ENCODE data around the gene GJB2.
"Not testable (repeated sequence)": the region's sequence is repeated elsewhere in the genome, so short reads cannot be mapped to it uniquely, and the experiment has no call there.

GJB2 gene

DNA sequence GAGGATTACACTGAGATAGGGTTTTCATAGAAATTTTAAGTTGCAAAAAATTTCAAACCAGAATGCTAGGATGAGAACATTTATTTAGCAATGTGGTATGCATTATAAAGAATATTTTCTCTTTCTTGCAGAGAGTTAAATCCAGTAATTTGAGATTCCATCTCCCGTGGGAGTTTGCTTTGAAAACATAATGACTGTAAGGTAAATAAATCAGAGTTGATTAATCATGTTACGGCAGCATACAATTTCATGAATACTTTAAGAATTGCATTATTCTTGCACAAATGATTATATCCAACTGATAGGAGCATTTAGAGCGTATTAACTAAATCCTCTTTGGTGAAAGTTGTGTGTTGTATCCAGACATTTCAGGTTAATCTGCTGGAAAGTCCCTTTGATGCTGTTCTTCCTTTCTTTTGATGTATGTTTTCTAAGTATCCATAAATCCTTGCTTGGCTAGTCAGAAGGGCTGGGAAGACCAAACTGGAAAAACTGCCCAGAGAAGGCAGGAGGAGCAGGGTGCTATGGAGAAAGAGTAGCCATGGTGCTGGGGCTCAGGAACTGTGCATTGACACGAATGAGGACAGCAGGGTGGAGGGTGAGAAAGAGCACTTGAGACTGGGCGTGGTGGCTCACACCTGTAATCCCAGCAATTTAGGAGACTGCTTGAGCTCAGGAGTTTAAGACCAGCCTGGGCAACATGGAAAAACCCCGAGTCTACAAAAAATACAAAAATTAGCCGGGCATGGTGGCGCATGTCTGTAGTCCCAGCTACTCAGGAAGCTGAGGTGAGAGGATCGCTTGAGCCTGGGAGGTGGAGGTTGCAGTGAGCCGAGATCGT, 27.1 kb downstream of the GJB2 start:
- DNase-seq (ENCODE audit: low spot score): no peak

GRCh38 chr13:20161951-20162300, 30.8 kb downstream of the GJB2 start:
- no peak for DNase-seq (ENCODE audit: low spot score)

GRCh38 chr13:20161275-20161950, 31.3 kb downstream of the GJB2 start:
- no peak for DNase-seq (ENCODE audit: low spot score)

DNA sequence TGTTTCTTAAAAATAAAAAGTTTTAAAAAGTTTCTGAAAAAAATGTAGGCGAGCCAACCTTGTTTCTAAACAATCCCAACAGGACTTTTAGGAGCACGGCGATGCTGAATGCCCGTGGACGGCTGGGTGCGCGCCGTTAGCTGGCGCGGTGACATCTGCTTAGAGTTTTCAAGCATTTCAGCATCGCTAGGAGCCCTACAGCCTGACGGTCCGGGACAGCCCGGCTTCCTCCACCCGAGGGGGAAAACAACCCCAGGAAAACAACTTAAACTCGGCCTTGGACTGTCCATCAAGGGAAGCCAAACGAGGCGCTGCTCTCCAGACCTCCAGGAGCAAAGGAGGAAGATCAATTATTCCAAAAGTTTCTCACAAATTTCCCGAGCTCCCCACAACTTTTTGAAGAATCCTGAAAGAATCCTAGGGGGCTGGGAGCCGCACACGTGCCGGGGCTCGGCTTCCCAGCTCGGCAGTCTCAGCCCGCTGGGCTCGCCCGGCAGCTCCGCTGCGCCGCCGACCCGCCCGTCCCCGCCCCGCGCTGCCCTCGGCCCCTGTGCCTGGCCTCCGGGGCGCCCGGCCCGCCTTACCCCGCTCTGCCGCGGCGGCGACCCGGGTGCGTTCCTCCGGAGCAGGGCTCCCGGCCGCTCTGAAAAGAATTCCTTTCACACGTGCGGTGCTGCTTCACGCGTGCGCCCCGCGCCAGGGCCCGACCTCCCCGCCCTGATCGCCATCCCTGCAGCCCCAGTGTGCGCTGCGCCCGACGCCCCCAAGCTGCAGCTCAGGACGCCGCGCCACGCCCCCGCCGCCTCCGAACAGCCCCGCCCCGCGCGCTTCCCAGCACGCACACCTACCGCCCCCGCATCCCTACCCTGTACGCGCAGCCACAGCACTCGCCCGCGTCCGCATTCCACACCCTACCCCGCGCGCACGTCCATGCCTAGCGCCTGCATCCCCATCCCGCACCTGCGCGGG, 32.1 kb downstream of the GJB2 start, which contains the start of gene GJA3:
Gene GJA3, minus strand, starts transcription at position 747 of the 969 bp plus-strand sequence. CDS start 17,764 bp downstream, outside the sequence.
- peak; percentile 44 for DNase-seq (ENCODE audit: low spot score)

GRCh38 chr13:20159646-20160305, 33.0 kb downstream of the GJB2 start:
- peak; percentile 17 for DNase-seq (ENCODE audit: low spot score)

DNA sequence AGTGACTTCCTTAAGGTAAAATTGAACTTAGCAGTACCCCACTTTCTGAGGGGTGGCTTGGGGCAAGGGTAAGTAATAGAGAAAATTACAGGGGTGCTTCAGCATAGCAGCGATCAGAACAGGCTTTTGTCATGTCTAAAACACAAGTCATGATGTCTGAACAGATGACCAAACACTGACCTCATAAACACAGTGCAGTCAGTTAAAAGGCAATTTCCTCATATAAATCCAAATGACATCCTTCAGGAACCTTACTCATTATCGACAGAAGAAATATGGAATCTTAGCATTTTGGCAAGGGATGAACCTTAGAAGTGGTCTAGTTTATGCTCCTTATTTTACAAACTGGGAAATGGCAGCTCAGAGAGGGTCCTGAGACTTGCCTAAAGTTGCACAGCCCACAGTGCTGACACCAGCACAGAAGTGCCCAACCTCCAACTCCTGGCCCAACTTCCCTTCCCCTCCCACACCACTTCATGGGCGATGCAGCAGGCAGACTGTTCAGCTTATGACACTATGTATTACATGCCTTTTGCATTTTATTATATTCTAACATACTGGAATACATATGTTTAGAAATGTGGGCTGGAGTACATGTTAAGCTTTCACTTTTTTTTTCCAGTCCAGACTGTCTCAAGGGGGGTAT, 35.5 kb downstream of the GJB2 start:
- no peak for DNase-seq (ENCODE audit: low spot score)

- no peak for DNase-seq (ENCODE audit: low spot score)
Measured at GRCh38 chr13:20156702-20157101, 36.0 kb downstream of the GJB2 start.

GRCh38 chr13:20153290-20153689, 39.4 kb downstream of the GJB2 start:
- not testable (repeated sequence) for DNase-seq (ENCODE audit: low spot score)

GRCh38 chr13:20151612-20152011, 41.1 kb downstream of the GJB2 start:
- DNase-seq (ENCODE audit: low spot score): no peak

- no peak for DNase-seq (ENCODE audit: low spot score)
Measured at GRCh38 chr13:20151016-20151415, 41.7 kb downstream of the GJB2 start.

- DNase-seq (ENCODE audit: low spot score): no peak
Measured at GRCh38 chr13:20150561-20150960, 42.2 kb downstream of the GJB2 start.

- no peak for DNase-seq (ENCODE audit: low spot score)
Measured at GRCh38 chr13:20149762-20150161, 43.0 kb downstream of the GJB2 start.

GRCh38 chr13:20148501-20149183, 44.1 kb downstream of the GJB2 start:
- no peak for DNase-seq (ENCODE audit: low spot score)

DNA sequence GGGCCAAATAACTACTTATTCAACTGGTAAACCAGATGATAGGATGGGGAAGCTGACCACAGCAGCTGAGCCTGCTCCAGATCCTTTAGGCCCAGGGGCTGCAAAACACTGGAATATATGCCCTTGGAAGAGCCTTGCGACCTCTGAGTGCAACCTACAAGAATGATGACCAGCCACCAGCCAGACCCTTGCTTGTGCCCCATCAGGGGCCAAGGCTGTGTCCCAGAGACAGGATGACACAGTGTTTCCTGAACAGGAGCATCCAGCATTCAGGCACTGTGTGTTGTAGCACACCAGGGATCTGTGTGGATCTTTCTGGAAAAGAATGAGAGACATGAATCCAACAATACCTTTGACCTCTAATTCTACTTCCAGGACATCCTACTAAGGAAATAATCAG, 46.4 kb downstream of the GJB2 start:
- no peak for DNase-seq (ENCODE audit: low spot score)

- no peak for DNase-seq (ENCODE audit: low spot score)
Measured at GRCh38 chr13:20145521-20145920, 47.2 kb downstream of the GJB2 start.

- no peak for DNase-seq (ENCODE audit: low spot score)
Measured at GRCh38 chr13:20144141-20144850, 48.4 kb downstream of the GJB2 start.

DNA sequence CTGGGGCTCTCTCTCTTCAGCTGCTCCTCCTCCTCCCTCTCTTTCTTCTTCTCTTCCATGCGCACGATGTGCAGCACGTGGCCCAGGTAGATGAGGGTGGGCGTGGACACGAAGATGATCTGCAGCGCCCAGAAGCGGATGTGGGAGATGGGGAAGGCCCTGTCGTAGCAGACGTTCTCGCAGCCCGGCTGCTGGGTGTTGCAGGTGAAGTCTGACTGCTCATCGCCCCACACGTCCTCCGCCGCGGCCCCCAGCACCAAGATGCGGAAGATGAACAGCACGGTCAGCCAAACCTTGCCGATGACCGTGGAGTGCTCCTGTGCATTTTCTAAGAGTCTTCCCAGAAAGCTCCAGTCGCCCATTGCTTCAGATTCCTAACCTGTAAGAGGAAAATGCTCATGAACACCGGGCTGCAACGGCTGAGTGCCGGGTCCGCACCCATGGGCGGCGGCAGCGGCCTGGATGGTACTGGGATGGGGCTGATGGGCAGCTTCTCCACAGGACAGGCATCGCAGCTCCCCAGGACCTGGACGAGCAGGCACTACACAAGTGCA, 49.7 kb downstream of the GJB2 start:
- no peak for DNase-seq (ENCODE audit: low spot score)

- no peak for DNase-seq (ENCODE audit: low spot score)
Measured at GRCh38 chr13:20142023-20142926, 50.5 kb downstream of the GJB2 start.

All from RKO (cell line).